ENCODE measurements around the gene SF3B2.
"Not testable (repeated sequence)": the region's sequence is repeated elsewhere in the genome, so short reads cannot be mapped to it uniquely, and the experiment has no call there.

SF3B2 gene

DNA sequence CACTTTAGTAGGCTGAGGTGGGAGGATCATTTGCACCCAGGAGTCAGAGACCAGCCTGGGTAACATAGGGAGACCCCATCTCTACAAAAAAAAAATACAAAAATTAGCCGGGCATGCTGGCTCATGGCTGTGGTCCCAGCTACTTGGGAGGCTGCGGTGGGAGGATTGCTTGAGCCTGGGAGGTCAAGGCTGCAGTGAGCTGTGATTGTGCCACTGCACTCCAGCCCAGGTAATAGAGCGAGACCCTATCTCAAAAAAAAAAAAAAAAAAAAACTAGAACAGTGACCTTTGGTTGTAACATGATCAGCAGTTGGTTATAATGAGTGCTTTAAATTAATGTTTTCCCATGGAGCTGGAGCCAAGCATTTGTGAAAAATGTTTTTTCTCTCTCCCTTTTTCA is 62.8 kb downstream of the SF3B2 start:
- DNase-seq, result not testable (repeated sequence)

DNA sequence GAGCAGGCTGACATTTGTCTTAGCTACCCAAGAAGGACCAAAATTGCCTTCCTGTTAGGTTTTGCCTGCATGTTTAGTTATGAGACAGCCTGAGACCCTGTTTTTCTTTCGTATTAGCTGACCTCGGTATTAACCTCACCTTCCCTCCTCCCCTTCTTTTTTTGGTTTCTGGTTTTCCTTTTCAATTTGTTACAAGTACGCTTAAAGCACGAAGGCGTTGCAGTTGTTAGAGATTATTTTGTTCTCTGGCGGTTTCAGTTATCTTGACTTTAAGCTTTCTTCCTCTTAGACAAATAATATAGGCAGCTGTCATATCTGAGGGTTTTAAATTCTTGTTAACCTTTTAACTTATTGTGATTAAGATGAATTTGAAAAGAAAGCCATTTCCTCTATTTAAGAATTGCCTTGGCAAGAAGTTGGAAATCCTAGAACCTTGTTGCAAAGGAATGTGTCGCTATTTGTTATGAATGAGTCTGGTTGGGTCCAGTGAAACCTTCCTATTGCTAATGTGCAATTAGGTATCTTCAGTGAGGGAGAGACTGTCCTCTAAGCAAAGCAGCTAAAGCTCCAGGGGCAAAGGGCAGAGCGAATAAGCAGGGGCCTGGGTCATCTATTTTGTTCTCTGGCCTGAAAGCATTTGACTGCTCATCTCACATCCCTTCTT is 63.6 kb downstream of the SF3B2 start:
- no peak for DNase-seq

DNA sequence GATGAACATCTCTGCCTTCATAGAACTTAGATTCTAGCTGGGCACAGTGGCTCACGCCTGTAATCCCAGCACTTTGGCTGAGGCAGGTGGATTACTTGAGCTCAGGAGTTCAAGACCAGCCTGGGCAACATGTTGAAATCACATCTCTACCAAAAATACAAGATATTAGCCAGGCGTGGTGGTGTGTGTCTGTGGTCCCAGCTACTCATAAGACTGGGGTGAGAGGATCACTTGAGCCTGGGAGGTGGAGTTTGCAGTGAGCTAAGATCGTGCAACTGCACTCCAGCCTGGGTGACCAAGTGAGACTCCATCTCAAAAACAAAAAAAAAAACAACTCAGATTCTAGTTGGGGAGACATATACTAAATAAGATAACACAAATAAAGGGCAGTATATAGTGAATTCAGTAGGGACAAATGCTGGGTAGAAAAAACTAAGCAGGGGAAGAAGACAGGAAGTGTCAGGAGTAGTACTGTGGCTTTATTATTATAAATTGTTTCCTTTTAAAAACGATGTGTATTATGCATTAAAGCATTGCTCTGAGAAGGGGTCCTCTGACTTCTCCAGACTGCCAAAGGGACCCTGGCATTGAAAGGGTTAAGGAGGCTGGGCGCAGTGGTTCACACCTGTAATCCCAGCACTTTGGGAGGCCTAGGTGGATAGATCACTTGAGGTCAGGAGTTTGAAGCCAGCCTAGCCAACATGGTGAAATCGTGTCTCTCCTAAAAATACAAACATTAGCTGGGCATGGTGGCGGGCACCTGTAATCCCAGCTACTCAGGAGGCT is 64.6 kb downstream of the SF3B2 start:
- DNase-seq, result no peak

DNA sequence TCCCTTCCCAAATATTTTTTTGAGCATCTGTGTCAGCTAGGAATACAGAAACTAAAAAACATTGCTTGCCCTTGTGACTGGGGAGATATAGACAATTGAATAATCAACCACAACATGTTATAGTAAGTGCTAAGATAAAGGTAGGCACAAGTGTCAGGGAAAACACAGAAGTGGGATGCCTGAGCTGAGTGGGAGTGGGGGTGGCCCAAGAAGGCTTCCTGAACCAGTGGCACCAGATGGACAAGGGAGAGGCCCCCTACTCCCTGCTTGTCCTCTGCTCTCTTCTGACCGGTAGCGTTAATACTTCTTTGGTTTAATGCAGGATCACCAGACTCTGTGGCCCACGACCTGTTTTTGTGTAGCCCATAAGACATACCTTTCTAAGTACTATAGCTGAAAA is 66.7 kb downstream of the SF3B2 start:
- no peak for DNase-seq

Measured in cortex of kidney (tissue), 1 donor.